ENCODE results near the gene BRIP1.
"Not testable (repeated sequence)": the region's sequence is repeated elsewhere in the genome, so short reads cannot be mapped to it uniquely, and the experiment has no call there.

Gene BRIP1

DNA sequence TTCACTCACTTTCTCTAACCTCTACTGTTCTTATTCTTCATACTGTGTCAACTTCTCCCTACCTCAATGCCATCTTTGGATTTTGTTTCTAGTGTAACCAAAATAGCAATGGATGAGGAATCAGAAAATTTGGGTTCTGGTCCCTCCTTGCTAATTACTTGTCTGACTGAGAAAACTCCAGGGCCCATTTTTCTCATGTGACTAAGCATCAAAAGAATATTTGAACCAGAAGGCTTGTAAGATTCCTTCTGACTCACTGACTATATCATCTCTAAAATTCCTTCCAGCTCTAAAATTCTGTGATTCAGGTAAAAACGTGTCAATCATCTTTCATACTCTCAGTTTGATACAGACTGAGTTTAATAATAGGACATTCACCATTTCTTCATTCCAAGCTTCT lies 57.9 kb downstream of the BRIP1 start:
- no peak for DNase-seq (ENCODE audit: low read depth, low spot score)

DNA sequence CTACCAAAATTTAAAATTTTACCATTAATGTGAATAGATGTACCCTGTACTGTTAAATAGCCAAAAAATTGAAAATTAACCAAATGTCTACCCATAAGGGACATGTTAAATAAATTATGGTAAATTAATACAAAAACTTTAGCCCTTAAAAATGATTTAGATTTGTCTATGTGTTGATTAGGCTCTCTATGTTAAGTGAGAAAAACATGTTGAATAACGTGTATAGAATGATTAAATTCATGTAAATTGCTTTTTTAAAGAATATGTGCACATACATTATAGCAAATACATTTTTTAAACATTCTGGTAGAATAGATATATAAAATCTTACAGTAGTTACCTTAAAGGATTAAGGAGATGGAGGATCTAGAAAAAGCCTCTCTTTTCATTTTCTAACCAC lies 59.5 kb downstream of the BRIP1 start:
- DNase-seq (ENCODE audit: low read depth, low spot score): no peak

DNA sequence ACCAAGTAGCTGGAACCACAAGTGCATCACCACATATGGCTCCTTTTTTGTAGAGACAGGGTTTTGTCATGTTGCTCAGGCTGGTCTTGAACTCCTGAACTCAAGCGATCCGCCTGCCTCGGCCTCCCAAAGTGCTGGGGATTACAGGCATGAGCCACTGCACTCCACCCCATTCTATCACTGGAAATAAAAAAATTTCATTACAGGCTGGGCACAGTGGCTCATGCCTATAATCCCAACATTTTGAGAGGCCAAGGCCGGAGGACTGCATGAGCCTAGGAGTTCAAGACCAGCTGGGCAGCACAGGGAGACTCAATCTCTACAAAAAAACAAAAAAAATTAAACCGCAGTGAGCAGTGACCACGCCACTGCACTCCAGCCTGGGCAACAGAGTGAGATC lies 60.1 kb downstream of the BRIP1 start:
- DNase-seq (ENCODE audit: low read depth, low spot score): no peak

DNA sequence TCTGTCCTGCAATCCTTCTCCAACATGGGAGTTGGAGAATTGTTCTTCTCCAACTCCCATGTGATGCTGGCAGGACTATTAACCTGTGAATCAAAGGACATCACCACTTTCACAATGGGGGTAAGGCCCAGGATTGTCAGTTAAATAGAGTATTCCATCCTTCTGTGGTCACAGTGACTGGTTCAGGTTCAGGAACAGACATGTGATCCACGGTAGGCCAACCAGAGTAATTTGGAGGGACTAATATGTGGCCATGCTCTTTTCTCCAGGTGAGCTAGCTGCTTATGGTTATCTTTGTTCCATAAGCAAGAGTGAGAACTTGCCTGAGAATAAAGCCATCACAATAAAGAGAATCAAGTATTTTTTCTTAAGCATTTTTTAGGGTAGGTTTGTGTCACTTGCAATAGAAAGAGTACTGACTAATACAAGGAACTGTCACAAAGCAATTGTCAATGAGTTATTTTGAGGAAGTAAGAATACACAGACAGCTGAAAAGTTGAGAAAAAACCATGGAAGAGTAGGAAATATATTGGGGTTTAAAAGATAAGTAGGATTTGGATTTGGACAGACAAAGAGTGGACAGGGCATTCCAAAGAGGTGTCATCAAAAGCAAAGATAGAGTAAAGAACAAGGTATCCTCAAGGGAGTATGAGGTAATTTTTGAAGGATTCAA lies 63.4 kb downstream of the BRIP1 start:
- no peak for DNase-seq (ENCODE audit: low read depth, low spot score)

DNA sequence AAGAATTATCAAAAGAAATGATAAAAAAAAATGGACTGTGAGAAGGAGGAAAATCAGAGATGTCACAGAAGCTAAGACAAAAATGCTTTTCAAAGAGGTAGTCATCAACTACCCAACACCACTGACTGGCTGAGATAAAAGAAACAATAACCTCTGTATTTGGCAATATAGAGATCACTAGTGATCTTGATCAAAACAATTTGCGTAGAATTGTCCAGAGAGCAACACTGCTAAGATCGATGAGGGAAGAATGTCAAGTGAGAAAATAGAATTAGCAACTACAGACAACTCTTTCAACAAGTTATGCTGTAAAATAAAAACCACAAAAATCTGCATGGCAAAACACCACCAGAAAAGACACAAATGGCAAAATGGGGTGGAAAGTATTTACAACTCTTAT lies 66.0 kb downstream of the BRIP1 start:
- no peak for DNase-seq (ENCODE audit: low read depth, low spot score)

DNA sequence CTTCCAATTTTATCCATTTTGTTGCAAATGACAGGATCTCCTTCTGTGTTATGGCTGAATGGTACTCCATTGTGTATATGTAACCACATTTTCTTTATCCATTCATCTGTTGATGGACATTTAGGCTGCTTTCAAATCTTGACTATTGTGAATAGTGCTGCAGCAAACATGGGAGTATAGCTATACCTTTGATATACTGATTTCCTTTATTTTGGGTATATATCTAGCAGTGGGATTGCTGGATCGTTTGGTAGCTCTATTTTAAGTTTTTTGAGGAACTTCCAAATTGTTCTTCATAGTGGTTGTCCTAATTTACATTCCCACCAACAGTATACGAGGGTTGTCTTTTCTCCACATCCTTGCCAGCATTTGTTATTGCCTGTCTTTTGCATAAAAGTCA lies 67.8 kb downstream of the BRIP1 start:
- DNase-seq (ENCODE audit: low read depth, low spot score): no peak

DNA sequence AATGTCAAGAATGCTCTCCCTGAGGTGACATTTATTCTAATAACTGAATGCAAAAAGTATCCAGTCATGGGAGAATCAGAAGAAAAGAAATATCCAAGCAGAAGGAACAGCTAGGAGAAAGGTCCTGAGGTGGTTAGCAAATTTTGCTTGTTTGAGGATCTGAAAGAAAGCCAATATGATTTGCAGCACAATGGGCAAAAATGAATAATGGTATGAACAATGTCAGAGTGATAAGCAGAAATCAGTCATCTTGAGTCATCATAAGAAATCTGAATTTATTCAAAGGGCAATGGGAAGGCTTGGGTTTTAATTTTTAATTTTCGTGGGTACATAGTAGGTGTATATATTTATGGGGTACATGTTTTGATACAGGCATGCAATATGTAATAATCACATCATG lies 68.5 kb downstream of the BRIP1 start:
- DNase-seq (ENCODE audit: low read depth, low spot score): no peak

DNA sequence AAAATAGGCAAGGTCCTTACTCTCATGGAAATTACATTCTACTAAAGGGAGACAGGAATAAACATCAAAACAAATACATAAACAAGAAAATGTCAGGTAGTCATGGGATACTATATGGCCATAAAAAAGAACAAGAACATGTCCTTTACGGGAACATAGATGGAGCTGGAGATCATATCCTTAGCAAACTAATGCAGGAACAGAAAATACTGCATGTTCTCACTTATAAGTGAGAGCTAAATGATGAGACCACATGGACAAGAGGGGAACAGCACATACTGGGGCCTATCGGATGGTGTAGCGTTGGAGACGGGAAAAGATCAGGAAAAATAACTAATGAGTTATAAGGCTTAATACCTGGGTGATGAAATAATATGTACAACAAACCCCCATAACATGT lies 69.1 kb downstream of the BRIP1 start:
- DNase-seq (ENCODE audit: low read depth, low spot score): no peak

DNA sequence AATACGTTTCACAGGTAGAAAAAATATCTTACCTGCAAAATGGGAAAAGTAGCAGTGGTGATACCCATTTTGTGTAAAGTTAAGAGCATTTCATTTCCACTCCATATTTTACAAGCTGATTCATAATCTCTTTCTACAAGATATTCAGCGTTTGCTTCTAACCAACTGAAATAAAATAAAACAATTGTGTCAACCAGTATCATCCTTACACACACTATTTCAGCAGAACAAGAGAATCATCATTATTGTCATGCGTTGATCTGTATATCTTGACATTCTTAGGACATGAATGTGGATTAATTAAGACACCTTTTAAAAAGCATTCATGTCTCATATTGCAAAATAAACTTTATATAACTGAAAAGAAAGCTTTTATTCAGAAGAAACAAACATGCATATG lies 69.8 kb downstream of the BRIP1 start:
- DNase-seq (ENCODE audit: low read depth, low spot score): no peak

DNA sequence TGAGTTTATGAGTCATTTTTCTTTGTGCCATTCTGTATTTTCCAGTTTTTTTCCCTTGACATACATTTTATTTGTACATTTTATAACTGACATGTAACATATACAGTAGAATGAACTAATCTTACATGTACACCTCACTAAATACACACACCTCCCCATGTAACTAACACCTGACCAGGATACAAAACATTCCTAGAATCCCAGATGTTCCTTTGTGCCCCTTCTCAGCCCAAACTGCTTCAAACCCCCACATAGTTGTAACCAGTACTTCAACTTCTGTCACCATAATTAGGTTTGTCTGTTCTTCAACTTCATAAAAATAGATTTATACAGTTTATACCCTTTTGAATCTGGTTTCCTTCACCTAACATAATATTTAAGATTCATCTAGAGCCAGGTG lies 73.5 kb downstream of the BRIP1 start:
- DNase-seq (ENCODE audit: low read depth, low spot score): no peak

DNA sequence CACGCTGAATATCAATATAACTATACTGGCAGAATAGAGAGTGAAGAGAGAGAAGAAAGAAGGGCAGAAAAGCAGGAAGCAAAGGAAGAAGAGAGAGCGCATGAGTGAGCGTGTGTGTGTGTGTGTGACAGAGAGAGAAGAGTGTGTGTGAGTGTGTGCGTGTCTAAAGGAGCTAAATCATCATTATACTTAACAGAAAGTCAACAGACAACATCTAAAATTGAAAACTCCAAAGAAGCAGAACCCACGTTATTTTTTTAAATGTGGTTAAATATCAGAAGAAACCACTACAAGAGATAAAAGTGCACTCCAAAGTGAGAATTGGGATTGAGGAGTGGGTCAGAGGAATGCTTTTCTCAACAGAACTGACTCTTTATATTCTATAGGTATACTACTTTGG lies 77.2 kb downstream of the BRIP1 start:
- no peak for DNase-seq (ENCODE audit: low read depth, low spot score)

DNA sequence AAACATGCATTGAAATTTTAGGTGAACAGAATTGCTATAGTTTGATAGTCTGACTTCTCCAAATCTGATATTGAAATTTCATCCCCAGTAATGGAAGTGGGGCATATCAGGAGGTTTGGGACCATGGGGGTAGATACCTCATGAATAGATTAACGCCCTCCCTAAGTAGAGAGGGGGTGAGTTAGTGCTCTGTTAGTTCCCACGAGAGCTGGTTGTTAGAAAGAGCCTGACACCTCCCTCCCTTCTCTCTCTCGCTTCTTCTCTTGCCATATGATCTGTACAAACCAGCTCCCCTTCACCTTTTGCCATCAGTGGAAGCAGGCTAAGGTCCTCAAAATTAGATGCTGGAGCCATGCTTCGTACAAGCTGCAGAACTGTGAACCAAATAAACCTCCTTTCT lies 78.8 kb downstream of the BRIP1 start:
- no peak for DNase-seq (ENCODE audit: low read depth, low spot score)

DNA sequence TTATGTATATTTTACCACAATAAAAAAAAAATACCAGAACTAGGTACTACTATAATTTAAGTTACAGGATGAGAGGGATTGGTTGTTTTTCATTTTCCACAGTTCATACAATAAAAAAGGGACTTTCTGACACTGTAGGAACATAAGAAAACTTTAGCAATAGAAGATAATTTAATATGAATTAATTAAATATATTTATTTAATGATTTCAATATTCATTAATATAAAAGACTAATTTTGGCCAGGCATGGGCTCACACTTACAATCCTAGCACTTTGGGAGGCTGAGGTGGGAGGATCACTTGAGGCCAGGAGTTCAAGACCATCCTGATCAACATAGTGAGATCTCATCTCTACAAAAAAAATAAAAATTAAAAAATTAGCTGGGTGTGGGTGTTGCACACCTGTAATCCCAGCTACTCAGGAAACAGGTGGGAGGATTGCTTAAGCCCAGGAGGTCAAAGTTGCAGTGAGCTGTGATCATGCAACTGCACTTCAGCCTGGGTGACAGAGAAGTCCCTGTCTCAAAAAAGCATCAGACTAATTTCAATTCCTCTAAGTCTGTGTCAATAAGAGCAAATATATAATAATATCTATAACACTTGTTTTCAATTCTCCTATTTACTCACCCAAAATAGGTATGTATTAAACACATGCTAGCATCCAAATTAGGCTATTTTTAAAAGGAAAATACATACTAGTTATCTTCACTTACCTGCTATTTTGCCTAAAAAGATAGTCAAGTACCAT lies 79.6 kb downstream of the BRIP1 start:
- DNase-seq (ENCODE audit: low read depth, low spot score): no peak

DNA sequence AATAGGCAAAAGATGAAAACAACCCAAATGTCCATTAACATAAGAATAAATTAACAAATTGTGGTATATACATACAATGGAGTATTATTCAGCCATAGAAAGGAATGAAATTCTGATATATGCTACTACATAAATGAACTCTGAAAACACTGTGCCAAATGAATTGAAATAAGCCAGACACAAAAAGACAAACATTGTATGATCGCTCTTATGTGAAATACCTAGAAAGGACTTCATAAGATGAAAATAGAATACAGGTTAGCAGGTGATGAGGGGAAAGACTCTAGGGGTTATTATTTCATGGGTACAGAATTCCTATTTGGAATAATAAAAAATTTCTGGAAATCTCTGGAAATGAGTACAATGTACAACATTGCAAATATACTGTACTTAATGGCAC lies 80.2 kb downstream of the BRIP1 start:
- no peak for DNase-seq (ENCODE audit: low read depth, low spot score)

DNA sequence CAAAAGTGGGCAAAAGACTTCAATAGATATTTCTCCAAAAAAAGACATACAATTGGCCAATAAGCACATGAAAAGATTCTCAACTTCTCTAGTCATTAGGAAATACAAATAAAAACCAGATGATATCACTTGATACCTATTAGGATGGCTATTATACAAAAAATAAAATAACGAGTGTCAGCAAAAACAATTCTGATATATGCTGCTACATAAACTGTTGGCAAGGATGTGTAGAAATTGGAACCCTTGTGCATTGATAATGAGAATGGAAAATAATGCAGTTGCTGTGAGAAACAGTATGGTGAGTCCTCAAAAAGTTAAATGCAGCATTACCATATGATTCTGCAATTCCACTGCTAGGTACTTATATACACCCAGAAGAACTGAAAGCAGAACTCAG lies 80.6 kb downstream of the BRIP1 start:
- no peak for DNase-seq (ENCODE audit: low read depth, low spot score)

DNA sequence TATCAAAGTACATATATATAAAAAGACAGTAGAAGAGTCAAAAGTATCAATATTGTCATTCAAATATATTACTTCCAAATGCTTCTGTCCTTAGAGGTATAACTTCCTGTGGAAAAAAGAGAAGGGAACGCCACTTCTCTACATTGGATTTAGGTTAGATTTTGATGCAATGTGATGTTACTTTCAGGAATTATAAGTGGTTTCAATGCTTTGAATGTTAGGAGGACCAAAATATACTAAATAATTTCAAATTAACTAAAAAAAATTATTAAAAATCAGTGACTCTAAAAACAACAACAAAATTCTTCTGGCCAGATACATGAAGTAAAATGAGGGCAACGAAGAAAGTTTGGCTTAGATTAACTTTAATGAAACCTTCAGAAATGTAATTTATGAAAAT lies 88.0 kb downstream of the BRIP1 start:
- no peak for DNase-seq (ENCODE audit: low read depth, low spot score)

DNA sequence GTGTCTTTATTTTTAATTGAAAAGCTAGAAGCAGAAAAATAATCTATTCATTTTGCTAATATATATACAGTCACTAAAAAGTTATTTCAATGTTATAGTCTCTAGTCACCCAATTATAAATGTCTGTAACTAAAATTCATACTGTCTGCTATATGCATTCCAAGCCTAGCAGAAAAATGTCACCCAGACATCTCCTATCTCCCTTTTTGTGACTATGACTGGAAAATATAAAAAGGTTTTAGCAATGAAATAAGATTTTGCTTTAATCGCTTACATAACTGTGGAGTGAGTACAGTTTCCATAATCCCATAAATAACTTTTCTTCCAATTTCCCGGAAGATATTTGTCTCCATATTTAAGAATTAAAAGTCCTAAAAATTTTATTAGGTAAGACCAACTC lies 88.6 kb downstream of the BRIP1 start:
- no peak for DNase-seq (ENCODE audit: low read depth, low spot score)

DNA sequence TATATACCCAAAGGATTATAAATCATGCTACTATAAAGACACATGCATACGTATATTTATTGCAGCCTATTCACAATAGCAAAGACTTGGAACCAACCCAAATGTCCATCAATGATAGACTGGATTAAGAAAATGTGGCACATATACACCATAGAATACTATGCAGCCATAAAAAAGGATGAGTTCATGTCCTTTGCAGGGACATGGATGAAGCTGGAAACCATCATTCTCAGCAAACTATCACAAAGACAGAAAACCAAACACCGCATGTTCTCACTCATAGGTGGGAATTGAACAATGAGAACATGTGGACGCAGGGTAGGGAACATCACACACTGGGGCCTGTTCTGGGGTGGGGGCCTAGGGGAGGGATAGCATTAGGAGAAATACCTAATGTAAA lies 89.2 kb downstream of the BRIP1 start:
- DNase-seq (ENCODE audit: low read depth, low spot score): not testable (repeated sequence)

DNA sequence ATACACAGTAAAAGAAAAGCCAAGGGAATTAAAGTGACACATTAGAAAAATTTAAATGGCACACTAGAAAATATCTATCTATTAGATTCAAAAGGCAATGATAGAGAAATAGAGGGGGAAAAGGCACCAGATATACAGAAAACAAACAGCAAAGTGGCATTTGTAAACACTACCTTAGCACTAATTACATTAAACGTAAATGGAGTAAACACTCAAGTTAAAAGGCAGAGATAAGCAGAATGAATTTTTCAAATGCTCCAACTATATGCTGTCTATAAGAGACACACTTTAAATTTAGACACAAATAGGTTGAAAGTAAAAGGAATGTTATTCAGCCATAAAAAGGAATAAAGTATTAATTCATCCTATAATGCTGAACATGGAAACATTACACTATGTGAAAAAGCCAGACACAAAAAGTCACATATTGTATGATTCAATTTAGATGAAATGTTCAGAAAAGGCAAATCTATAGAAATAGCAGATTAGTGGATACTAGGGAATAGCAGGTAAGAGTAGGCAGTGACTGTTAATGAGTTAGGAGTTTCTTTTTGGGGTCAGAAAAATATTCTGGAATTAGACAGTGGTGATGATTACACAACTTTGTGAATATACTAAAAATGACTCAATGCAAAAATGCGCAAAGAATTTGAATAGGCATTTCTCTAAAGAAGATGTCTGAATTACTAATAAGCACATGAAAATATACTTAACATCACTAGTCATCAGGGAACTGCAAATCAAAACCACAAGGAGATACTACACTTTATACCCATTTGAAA lies 92.4 kb downstream of the BRIP1 start:
- no peak for DNase-seq (ENCODE audit: low read depth, low spot score)

DNA sequence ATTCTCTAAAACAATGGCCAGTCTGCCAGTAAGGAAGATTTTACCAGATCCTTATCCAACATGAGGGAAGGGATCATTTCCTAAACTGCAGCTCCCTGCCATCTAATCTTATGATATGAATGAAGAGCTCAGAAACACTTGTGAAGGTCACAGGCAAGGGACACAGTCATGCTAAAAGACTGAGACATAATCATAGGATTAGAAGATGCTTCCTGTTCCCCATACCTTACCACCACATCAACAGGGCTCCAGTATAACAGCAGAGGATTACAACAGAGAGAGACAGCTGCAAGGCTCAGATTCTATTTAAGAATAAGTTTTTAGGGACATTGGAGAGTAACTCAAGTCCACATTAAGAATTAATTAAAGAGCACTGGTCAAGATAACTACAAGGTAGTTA lies 93.3 kb downstream of the BRIP1 start:
- DNase-seq (ENCODE audit: low read depth, low spot score): no peak

DNA sequence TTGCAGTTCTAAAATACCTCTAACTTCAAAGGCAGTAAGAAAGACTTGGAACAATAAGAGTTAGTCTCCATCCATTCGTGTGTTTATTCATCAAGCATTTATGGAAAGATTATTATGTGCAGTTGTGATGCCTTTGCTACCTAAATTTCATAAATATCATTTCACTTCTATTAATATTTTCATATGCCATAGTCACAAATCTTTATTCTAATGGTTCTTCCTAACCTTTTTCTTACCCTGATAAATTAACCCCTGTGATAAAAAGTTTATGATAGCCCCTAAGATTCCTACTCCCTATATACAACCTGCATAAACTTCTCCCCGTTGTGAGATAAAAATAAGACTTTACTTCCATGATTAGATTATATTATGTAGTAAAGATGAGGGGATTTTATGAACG lies 94.9 kb downstream of the BRIP1 start:
- no peak for DNase-seq (ENCODE audit: low read depth, low spot score)

DNA sequence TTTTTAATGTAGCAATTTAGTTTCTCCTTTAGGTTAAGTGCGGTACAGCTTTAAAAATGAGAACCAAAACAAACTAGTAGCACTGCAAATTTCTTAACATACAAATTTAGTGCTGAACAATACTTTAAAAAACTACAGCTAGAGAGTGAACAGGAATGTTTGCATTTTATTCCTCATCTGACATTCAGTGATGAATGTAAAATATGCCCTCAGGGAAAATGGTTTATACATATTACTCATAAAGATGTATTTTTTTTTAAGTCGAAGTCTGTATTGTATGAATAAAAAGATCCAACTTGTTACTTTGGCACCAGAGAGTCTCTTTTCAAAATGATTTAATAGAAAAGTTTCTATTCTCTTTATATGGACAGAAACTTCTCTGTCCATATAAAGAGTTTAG lies 96.8 kb downstream of the BRIP1 start:
- DNase-seq (ENCODE audit: low read depth, low spot score): no peak

DNA sequence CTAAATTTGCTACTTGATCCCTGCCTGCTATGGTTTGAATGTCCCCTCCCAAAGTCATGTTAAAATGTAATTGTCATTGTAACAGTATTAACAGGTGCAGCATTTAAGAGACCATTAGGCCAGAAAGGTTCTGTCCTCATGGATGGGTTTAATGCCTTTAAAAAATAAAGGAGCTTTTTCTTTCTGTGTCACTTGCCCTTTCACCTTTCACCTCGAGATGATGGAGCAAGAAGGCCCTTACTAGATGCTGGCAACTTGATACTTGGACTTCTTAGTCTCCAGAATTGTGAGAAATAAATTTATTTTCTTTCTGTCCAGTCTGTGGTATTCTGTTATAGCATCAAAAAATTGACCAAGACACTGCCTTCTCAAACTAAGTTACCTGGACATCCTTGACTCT lies 98.5 kb downstream of the BRIP1 start:
- DNase-seq (ENCODE audit: low read depth, low spot score): no peak
